Measurements from ENCODE around the gene MYO7B. TPM values are rescaled to one million over a fixed set of nuclear protein-coding genes. Genes with fewer than 3 reads are reported as not detected.

Gene MYO7B
- total RNA-seq, 4 donors from 2014 or later, result 0.27 to 0.77 (median 0.54) TPM; not detected in 1

GRCh38 chr2:127607399-127607908 lies 72.0 kb downstream of the MYO7B start:
- no CpG with 5 or more reads among the region's 9 CpGs for WGBS, 2 donors (ENCODE audit: low coverage in 1 of 2)
- Histone ChIP-seq H3K4me1 (no peaks in the 10 kb centered on the region), H3K9me3 (peaks cover 0 to 18% (median 0%) of the 10 kb centered on the region in 3 donors), H3K4me3 (no peak overlapping the region), H3K27ac (no peak overlapping the region), H3K36me3 (no peaks in the 10 kb centered on the region), H3K27me3 (no peaks in the 10 kb centered on the region)
- TF ChIP-seq EP300 (IDR thresholded peaks at IDR 0.05) (no peak), POLR2AphosphoS5 (IDR thresholded peaks at IDR 0.05) (no peak), POLR2A (IDR thresholded peaks at IDR 0.05) (no peak)
- TF ChIP-seq, protein P1, sequence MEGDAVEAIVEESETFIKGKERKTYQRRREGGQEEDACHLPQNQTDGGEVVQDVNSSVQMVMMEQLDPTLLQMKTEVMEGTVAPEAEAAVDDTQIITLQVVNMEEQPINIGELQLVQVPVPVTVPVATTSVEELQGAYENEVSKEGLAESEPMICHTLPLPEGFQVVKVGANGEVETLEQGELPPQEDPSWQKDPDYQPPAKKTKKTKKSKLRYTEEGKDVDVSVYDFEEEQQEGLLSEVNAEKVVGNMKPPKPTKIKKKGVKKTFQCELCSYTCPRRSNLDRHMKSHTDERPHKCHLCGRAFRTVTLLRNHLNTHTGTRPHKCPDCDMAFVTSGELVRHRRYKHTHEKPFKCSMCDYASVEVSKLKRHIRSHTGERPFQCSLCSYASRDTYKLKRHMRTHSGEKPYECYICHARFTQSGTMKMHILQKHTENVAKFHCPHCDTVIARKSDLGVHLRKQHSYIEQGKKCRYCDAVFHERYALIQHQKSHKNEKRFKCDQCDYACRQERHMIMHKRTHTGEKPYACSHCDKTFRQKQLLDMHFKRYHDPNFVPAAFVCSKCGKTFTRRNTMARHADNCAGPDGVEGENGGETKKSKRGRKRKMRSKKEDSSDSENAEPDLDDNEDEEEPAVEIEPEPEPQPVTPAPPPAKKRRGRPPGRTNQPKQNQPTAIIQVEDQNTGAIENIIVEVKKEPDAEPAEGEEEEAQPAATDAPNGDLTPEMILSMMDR (IDR thresholded peaks at IDR 0.05), result no peak
- ATAC-seq, result no peak

- H3K9me3 ChIP-seq, result peaks cover 0 to 27% (median 0%) of the 10 kb centered on the region in 3 donors
- no peak overlapping the region for H3K27ac ChIP-seq
- no peak for ATAC-seq
- H3K4me1 ChIP-seq, result no peaks in the 10 kb centered on the region
- no peaks in the 10 kb centered on the region for H3K36me3 ChIP-seq
- TF ChIP-seq, protein P1 (IDR thresholded peaks at IDR 0.05), result no peak
- TF ChIP-seq POLR2AphosphoS5 (IDR thresholded peaks at IDR 0.05) (no peak), POLR2A (IDR thresholded peaks at IDR 0.05) (no peak), EP300 (IDR thresholded peaks at IDR 0.05) (no peak)
- no peak overlapping the region for H3K4me3 ChIP-seq
- no peaks in the 10 kb centered on the region for H3K27me3 ChIP-seq
- WGBS, 2 donors (ENCODE audit: low coverage in 1 of 2), result 90 to 100% methylated on average over 1 to 3 of the region's 25 CpGs
Measured at GRCh38 chr2:127608061-127609030, 72.9 kb downstream of the MYO7B start.

- 94 to 100% methylated on average over 2 to 10 of the region's 24 CpGs for WGBS, 2 donors (ENCODE audit: low coverage in 1 of 2)
- Histone ChIP-seq H3K36me3 (no peaks in the 10 kb centered on the region), H3K4me3 (no peak overlapping the region), H3K27me3 (no peaks in the 10 kb centered on the region), H3K27ac (no peak overlapping the region), H3K4me1 (no peaks in the 10 kb centered on the region), H3K9me3 (peaks cover 0 to 35% (median 0%) of the 10 kb centered on the region in 3 donors)
- ATAC-seq, result no peak
- no peak for TF ChIP-seq POLR2A (IDR thresholded peaks at IDR 0.05)
- TF ChIP-seq EP300 (IDR thresholded peaks at IDR 0.05), result no peak
- TF ChIP-seq, protein P1 (IDR thresholded peaks at IDR 0.05), result no peak
- TF ChIP-seq POLR2AphosphoS5 (IDR thresholded peaks at IDR 0.05), result no peak
Measured at GRCh38 chr2:127609031-127609751, 73.7 kb downstream of the MYO7B start.

DNA sequence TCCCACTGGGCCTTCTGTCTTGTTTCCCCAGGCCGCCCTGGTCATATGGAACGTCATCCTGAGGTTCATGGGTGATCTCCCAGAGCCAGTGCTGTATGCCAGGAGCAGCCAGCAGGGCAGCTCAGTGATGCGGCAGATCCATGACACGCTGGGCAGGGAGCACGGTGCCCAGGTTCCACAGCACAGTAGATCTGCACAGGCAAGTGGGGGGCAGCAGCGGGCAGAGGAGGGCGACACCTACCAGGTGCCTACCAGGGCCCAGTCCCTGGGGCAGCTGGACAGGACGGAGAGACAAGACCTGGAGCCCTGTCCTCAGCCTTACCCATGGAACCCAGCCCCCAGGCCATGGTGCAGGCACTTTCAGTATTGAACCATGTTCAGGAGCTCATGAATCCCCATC lies 74.3 kb downstream of the MYO7B start:
- Histone ChIP-seq H3K4me3 (no peak overlapping the region), H3K36me3 (no peaks in the 10 kb centered on the region), H3K27ac (no peak overlapping the region), H3K4me1 (no peaks in the 10 kb centered on the region), H3K9me3 (peaks cover 0 to 35% (median 0%) of the 10 kb centered on the region in 3 donors), H3K27me3 (no peaks in the 10 kb centered on the region)
- ATAC-seq, result no peak
- TF ChIP-seq EP300 (IDR thresholded peaks at IDR 0.05), result no peak
- no peak for TF ChIP-seq POLR2A (IDR thresholded peaks at IDR 0.05)
- TF ChIP-seq, protein P1 (IDR thresholded peaks at IDR 0.05), result no peak
- no peak for TF ChIP-seq POLR2AphosphoS5 (IDR thresholded peaks at IDR 0.05)
- 90% methylated on average over 2 of the region's 8 CpGs; no CpG with 5 or more reads in 1 of the 2 donors for WGBS, 2 donors (ENCODE audit: low coverage in 1 of 2)

Measured in gastroesophageal sphincter (tissue), 4 donors.